GM12891 (cell line): ENCODE data around the gene MAP3K2.
"Not testable (repeated sequence)": the region's sequence is repeated elsewhere in the genome, so short reads cannot be mapped to it uniquely, and the experiment has no call there.

Experiments
- POLR2A ChIP-seq: IDR thresholded peaks from 2 replicates; pipeline ENCODE4 v1.6.1; 2011; ENCODE audit warnings: low read depth, low read length, control low read depth
- POU2F2 ChIP-seq: IDR thresholded peaks from 2 replicates; pipeline ENCODE4 v1.6.1; 2011; ENCODE audit warnings: low read depth, mild to moderate bottlenecking, control low read depth, low read length, moderate library complexity
- TAF1 ChIP-seq: IDR thresholded peaks from 2 replicates; pipeline ENCODE4 v1.6.1; 2011; ENCODE audit warnings: low read depth, low read length, control low read depth

DNA sequence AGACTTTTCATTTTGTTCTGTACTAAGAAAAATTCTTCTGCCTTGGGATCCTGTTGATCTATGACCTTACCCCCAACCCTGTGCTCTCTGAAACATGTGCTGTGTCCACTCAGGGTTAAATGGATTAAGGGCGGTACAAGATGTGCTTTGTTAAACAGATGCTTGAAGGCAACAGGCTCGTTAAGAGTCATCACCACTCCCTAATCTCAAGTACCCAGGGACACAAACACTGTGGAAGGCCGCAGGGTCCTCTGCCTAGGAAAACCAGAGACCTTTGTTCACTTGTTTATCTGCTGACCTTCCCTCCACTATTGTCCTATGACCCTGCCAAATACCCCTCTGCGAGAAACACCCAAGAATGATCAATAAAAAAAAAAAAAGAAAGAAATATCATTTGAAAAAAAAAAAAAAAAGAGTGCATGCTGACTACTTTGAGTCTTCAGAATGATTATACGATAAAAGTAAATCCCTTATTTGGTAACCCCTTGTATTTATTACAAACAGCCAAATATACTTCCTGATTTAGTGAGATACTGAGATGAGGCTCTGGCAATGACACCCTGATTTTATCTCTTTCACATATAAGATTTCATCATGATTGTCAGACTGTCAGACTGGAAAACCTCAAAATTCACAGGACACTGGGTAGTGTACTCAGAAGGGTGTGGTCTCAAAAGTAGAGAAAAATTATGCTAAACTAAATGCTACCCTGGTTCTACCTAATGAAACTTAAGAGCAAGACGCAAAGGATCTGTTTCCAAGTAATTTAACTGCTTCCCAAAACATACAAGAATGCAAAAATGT, 33.7 kb downstream of the MAP3K2 start:
- TF ChIP-seq POLR2A, TAF1, POU2F2: not testable (repeated sequence)
